ENCODE data around the gene MAP3K3.

Gene MAP3K3

GRCh38 chr17:63652106-63652505 is 29.9 kb downstream of the MAP3K3 start:
- DNase-seq: no peak

GRCh38 chr17:63653050-63653449 is 30.8 kb downstream of the MAP3K3 start:
- DNase-seq: no peak

- no peak for DNase-seq
These were observed 35.6 kb downstream of the MAP3K3 start for GRCh38 chr17:63657786-63658185.

- DNase-seq: no peak
These were observed 36.1 kb downstream of the MAP3K3 start for GRCh38 chr17:63658366-63658765.

GRCh38 chr17:63659850-63660249 is 37.6 kb downstream of the MAP3K3 start:
- DNase-seq: no peak

- peak in 3 of 14 donors; percentile 6 to 22 (median 17) for DNase-seq
These were observed 43.5 kb downstream of the MAP3K3 start for GRCh38 chr17:63665527-63666214.

GRCh38 chr17:63672856-63673255 is 50.6 kb downstream of the MAP3K3 start:
- DNase-seq: no peak

GRCh38 chr17:63675231-63675606 is 53.0 kb downstream of the MAP3K3 start:
- no peak for DNase-seq

- peak in 5 of 14 donors; percentile 13 to 33 (median 17) for DNase-seq
These were observed 53.7 kb downstream of the MAP3K3 start for GRCh38 chr17:63675607-63676546.

- DNase-seq: no peak
These were observed 54.4 kb downstream of the MAP3K3 start for GRCh38 chr17:63676584-63676983.

- DNase-seq: no peak
These were observed 57.0 kb downstream of the MAP3K3 start for GRCh38 chr17:63679214-63679613.

- no peak for DNase-seq
These were observed 58.5 kb downstream of the MAP3K3 start for GRCh38 chr17:63680700-63681099.

- DNase-seq: no peak
These were observed 59.3 kb downstream of the MAP3K3 start for GRCh38 chr17:63681530-63681929.

- DNase-seq: no peak
These were observed 60.2 kb downstream of the MAP3K3 start for GRCh38 chr17:63682441-63682840.

- no peak for DNase-seq
These were observed 60.8 kb downstream of the MAP3K3 start for GRCh38 chr17:63682981-63683380.

GRCh38 chr17:63685041-63685440 is 62.8 kb downstream of the MAP3K3 start:
- DNase-seq: peak in 6 of 14 donors; percentile 23 to 52 (median 30)

GRCh38 chr17:63685578-63685977 is 63.4 kb downstream of the MAP3K3 start:
- DNase-seq: no peak

GRCh38 chr17:63686138-63686685 is 64.0 kb downstream of the MAP3K3 start:
- DNase-seq: no peak

- DNase-seq: no peak
These were observed 66.3 kb downstream of the MAP3K3 start for GRCh38 chr17:63688396-63689020.

GRCh38 chr17:63689479-63689878 is 67.3 kb downstream of the MAP3K3 start:
- DNase-seq: no peak

- no peak for DNase-seq
These were observed 70.1 kb downstream of the MAP3K3 start for GRCh38 chr17:63692195-63692816.

- no peak for DNase-seq
These were observed 71.3 kb downstream of the MAP3K3 start for GRCh38 chr17:63693411-63694113.
